SU-DHL-6 (cell line): ENCODE measurements around the gene ST8SIA5.

Experiments used
- CTCF ChIP-seq: fragments of 200-600 bp; sonication (generic); IDR thresholded peaks from one replicate; pipeline ENCODE4 v1.5.1; 2017; ENCODE audit warnings: antibody characterized with exemption, mild to moderate bottlenecking, low read length, moderate library complexity; ENCODE audit not compliant: insufficient read depth, poor library complexity, severe bottlenecking
- EZH2phosphoT487 ChIP-seq: fragments of 200-600 bp; sonication (generic), shearing (Covaris generic); conservative IDR thresholded peaks from 2 replicates; pipeline ENCODE4 v1.6.1; 2018; ENCODE audit warnings: mild to moderate bottlenecking, antibody characterized with exemption, low read length, moderate library complexity, mixed read lengths

- TF ChIP-seq CTCF = no peak
- no peak for TF ChIP-seq EZH2phosphoT487
Observed at GRCh38 chr18:46748466-46748865, 8.4 kb downstream of the ST8SIA5 start.
